ENCODE results near the gene FLOT1.
"Not testable (repeated sequence)": the region's sequence is repeated elsewhere in the genome, so short reads cannot be mapped to it uniquely, and the experiment has no call there.

FLOT1 gene

DNA sequence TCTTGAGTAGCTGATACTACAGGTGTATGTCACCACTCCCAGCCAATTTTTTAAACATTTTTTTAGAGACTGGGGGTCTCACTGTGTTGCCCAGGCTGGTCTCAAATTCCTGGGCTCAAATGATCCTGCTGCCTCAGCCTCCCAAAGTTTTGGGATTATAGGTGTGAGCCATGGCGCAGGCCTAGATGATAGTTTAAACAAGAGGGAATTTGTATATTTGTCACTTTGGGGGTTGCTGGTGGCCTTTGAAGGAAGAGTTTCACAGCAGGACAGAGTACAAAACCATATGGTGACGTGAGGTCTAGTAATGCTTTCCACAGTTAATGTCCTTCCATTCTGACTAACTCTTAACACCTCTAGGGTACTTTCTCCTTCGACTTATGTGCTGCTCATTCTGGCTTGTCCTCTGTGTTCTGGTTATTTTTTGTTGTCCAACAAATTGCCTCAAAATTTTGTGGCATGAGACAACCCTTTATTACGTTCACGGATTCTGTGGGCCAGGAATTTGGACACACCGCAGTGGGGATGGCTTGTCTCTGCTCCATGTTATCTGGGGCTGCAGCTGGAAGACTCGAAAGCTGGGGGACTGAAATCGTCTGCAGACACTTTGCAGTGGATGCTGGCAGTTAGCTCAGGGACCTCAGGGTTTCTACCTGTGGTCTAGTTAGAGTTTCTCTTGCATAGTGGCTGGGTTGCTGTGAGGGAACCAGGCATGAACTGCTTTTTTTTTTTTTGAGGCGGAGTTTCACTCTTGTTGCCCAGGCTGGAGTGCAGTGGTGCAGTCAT is 24.9 kb upstream of the FLOT1 start:
- no peak for DNase-seq (ENCODE audit: low read depth in 2 of 2, low spot score in 1 of 2)

DNA sequence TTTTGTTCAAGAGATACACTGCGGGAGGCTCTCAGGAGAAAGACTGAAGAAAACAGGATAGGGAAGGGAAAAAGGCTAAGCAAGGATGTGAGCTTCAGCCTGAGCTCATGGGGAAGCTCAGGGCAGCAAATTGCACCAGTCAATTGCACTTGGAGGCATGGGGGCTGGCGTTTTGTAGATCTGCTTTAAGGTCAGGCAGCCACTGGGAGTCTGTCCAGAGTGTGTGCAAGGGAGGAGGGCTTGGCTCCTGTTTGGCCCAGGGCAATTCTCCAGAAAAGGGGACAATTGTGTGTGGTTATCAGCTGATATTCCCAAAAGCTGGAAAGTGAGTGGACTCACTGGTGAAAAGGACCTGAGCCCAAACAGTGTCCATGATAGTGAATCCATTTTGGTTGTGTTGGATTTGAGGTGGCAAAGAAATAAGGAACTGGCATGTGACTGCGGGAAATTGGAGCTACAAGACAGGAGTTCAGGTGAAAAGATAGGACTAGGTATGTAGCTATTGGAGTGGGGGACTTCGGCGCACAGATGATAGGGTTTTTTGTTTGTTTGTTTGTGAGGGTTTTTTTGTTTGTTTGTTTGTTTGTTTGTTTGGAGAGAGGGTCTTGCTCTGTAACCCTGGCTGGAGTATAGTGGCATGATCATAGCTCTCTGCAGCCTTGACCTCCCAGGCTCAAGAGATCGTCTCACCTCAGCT is 24.1 kb upstream of the FLOT1 start:
- no peak for DNase-seq (ENCODE audit: low read depth in 2 of 2, low spot score in 1 of 2)

DNA sequence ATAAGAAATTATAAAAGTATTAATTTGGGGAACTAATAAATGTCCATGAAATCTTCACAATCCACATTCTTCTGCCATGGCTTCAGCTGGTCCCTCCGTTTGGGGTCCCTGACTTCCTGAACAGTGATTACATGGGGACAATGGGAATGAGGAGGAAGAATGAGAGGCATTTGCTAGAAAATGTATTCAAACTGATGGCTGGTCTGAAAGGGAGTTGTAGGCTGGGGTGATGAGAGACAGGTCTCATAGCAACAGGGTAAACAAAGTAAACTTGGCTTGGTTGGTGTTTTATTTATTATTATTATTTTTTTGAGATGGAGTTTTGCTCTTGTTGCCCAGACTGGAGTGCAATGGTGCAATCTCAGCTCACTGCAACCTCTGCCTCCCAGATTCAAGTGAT is 23.0 kb upstream of the FLOT1 start:
- not testable (repeated sequence) for DNase-seq (ENCODE audit: low read depth in 2 of 2, low spot score in 1 of 2)

DNA sequence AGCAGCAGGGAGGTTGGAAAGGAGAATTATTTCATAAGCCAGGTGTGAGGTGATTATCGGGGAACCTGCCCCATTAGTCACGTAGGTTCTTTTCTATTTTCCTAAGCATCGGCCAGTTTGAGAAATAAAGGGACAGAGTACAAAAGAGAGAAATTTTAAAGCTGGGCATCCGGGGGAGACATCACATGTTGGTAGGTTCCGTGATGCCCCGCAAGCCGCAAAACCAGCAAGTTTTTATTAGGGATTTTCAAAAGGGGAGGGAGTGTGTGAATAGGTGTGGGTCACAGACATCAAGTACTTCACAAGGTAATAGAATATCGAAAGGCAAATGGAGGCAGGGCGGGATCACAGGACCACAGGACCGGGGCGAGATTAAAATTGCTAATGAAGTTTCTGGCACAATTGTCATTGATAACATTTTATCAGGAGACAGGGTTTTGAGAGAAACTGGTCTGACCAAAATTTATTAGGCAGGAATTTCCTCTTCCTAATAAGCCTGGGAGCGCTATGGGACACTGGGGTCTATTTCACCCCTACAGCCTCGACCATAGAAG is 22.1 kb upstream of the FLOT1 start:
- DNase-seq (ENCODE audit: low read depth in 2 of 2, low spot score in 1 of 2) = not testable (repeated sequence)

DNA sequence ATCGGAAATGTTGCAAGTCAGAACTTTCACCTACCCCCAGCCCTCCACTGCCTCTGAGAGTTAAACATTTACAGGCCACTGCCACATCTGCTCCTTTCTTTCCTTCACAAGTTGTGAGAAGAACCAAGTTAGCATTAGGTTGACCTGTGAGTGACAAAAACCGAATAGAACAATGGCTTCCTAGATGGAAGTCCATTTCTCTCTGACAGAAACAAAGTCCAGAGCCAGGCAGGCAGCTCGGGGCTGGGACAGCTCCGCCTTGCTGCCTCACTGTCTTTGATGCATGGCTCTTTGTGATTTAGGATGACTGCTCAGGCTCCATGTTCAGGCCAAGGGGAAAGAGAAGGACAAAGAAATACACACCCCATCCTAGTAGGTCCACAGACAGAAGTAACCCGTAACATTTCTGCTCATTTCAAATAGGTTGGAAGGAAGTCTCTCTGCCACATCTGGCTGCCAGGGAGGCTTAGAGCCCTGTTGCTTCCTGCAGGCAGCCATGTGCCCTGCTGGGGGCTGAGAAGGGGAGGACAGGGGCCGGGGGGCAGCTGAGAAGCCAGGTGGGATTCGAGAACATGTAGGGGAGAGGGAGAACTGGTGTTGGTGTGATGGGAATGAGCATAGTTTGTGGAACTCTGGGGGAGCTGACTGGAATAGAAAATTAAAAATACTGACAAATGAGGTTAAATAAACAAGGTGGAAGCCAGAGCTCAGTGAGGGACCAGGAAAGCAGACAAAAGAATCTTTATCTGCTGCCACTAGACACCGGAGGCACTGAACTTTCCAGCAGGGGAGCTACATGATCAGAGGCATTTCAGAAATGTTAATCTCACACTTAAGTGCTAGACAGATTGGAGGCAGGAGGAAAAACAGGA is 21.4 kb upstream of the FLOT1 start:
- no peak for DNase-seq (ENCODE audit: low read depth in 2 of 2, low spot score in 1 of 2)

DNA sequence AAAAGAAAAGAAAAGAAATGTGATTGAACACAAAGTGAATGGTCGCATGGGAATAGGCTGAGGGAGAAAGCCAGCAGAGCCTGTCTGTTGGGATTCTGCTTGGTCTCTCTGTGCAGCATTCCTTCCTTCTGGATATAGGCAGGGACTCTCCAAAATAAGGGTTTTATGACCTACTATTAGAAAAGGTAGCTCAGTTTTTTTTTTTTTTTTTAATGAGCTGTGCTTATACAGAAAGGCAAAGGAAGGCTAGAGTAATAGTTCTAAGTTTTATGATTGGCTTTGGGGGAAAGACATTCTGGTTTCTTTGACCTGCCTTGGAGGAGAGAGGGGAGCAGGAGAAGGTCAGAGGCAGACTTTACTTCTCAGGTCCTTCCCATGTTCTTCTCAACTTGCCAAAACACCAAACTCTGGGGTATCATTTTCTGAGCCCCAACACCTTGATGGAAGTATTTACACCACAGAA is 20.7 kb upstream of the FLOT1 start:
- DNase-seq (ENCODE audit: low read depth in 2 of 2, low spot score in 1 of 2) = no peak

DNA sequence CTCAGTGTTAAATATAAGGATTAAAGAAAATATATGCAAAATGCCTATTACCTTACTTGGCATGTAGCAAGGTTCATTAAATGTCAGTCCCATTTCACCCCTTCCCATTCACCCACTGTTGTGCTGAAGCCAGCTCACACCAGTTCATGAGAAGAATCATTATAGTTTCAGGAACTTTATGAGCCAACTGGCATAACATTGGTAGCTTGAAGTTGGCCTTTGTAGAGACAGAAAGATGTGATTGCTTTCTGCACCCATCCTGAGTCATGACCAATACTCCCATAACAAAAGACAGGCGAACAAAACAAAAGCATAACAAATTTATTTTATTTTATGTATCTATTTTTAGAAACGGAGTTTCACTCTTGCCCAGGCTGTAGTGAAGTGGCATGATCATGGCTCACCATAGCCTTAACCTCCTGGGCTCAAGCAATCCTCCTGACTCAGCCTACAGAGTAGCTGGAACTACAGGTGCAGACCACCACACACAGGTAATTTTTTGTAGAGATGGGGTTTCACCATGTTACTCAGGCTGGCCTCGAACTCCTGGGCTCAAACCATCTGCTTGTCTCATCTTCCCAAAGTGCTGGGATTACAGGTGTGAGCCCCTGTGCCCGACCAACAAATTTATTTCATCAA is 19.4 kb upstream of the FLOT1 start:
- no peak for DNase-seq (ENCODE audit: low read depth in 2 of 2, low spot score in 1 of 2)

DNA sequence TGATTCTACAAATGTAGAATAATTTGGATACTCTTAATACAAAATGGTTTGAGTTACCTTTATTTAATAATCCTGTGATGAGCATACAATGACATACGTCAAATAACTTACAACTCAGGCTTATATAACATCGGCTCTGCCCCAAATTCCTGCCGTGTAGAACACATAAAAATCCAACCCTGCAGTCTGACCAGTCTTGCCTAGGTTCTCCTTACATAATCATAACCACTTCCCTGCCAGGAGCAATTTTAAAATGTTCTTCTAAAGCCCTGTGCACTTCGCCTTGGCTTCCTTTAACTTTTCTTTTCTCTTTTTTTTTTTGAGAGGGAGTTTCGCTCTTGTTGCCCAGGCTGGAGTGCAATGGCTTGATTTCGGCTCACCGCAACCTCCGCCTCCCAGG is 18.1 kb upstream of the FLOT1 start:
- DNase-seq (ENCODE audit: low read depth in 2 of 2, low spot score in 1 of 2) = no peak

DNA sequence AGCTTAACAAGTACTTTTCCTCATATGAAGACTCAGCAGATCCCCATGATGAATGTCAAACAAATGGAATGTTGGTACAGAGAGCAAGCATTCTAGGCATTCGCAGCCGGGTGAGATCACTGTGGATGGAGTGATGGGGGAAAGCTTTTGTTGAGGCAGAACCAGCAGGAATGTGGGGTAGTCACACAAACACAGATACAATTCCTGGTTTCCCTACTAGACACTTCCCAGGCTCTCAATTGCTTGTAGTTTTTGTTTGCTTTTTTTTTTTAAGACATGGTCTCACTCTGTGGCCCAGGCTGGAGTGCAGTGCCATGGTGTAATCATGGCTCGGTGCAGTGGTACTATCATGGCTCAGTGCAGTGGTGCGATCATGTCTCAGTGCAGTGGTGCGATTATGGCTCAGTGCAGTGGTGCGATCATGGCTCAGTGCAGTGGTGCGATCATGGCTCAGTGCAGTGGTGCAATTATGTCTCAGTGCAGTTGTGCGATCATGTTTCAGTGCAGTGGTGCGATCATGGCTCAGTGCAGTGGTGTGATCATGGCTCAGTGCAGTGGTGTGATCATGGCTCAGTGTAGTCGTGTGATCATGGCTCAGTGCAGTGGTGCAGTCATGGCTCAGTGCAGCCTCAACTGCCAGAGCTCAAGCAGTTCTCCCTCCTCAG is 17.2 kb upstream of the FLOT1 start:
- DNase-seq (ENCODE audit: low read depth in 2 of 2, low spot score in 1 of 2) = no peak

DNA sequence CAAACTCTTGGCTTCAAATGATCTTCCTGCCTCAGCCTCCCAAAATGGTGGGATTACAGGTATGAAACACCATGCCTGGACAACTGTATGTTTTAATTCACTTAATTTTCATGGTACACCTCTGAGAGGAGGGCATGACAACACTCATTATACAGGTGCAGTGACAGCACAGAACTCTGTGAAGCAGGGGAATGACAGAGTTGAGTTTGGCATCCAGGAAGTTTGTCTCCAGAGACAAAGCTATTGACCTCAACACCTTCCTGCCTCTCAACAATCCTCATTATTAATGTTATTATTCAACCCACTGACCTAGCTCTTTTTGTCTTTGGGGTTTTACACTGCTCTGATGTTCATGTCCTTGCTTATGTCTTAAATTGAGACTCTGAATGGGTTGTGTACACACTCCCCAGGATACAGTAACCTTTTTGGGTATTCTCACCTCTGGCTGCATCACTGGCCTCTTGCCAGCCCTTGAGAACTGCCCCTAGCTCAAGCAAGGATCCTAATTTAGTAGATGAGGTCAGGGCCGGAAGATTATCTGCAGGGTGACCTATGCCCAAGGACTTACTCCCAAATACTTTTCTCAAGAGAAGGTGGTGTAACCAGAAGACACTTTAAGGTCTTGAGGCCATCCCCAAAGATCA is 14.9 kb upstream of the FLOT1 start:
- no peak for DNase-seq (ENCODE audit: low read depth in 2 of 2, low spot score in 1 of 2)

DNA sequence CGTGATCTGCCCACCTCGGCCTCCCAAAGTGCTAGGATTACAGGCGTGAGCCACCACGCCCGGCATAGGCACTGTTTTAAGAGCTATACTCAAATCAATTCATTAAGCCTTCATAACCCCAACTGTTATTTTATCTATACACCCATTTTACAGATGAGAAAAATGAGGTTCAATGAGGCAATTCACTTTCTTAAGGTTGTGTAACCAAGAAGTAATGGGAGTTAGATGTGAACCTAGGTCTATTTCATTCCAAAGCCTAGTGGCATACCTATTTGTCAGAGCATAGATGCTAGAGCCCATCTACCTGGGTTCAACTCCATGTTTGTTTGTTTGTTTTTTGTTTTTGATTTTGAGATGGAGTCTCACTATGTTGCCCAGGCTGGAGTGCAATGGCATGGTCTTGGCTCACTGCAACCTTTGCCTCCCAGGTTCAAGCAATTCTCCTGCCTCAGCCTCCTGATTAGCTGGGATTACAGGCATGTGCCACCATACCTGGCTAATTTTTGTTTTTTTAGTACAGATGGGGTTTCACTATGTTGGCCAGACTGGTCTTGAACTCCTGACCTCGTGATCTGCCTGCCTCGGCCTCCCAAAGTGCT is 14.0 kb upstream of the FLOT1 start:
- not testable (repeated sequence) for DNase-seq (ENCODE audit: low read depth in 2 of 2, low spot score in 1 of 2)

DNA sequence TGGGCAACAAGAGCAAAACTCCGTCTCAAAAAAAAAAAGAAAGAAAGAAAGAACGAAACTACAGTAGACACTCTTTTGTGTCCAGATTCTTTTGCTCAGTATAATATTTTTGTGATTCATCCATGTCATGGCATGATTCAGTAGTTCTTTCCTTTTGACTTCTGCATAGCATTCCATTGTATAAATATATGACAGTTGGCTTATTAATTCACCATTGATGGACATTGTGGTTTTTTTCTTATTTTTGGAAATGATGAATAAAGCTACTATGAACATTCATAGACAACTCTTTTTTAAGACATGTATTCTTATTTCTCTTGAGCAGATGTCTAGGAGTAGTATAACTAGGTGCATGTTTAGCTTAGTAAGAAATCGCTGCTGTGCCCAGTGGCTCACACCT is 12.1 kb upstream of the FLOT1 start:
- no peak for DNase-seq (ENCODE audit: low read depth in 2 of 2, low spot score in 1 of 2)

DNA sequence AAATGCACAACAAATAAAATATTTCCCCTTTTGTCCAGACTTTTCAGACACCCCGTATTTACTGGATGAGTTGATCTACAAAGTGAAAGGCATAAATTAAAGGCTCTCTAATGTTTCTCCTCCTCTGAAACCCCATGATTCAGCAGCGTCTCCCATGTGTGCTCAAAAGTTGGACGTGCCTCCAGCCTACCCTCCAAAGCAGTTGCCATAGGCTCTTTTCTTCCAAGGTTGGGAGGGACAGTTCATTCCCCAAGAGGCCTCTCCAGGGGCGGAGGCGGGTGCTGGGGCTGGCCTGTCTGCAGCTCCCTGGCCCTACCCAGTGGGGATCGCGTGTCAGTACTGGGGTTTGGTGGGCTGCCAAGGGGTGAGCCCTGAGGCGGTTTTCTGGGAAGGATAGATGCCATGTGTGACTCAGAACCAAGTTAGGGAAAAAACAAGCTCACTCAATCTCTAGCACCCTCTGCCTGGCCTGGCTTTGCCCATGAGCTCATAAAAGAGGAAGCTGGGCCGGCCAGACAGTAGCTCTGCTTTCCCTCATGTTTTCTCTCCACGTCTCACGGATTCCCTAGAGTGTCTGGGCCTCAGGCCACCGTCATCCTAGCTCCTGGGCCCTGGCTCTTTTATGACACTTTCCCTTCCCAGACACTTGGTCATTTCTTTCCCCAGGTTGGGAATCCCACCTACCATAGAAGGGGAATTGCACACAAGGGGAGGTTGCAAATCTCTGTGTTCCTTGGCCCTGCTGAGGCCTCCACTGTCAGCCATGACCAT is 9.9 kb upstream of the FLOT1 start:
- no peak for DNase-seq (ENCODE audit: low read depth in 2 of 2, low spot score in 1 of 2)

DNA sequence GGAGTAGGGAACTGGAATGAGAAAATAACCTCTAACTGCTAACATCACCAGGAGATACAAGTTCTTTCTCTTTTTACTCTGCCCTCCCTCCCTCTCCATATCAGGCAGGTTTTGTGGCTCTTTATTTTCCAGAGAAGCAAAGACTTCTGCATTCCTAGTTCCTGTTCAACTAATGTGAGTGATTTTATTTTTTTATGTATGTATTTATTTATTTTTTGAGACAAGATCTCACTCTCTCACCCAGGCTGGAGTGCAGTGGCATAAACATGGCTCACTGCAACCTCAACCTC is 7.8 kb upstream of the FLOT1 start:
- no peak for DNase-seq (ENCODE audit: low read depth in 2 of 2, low spot score in 1 of 2)

DNA sequence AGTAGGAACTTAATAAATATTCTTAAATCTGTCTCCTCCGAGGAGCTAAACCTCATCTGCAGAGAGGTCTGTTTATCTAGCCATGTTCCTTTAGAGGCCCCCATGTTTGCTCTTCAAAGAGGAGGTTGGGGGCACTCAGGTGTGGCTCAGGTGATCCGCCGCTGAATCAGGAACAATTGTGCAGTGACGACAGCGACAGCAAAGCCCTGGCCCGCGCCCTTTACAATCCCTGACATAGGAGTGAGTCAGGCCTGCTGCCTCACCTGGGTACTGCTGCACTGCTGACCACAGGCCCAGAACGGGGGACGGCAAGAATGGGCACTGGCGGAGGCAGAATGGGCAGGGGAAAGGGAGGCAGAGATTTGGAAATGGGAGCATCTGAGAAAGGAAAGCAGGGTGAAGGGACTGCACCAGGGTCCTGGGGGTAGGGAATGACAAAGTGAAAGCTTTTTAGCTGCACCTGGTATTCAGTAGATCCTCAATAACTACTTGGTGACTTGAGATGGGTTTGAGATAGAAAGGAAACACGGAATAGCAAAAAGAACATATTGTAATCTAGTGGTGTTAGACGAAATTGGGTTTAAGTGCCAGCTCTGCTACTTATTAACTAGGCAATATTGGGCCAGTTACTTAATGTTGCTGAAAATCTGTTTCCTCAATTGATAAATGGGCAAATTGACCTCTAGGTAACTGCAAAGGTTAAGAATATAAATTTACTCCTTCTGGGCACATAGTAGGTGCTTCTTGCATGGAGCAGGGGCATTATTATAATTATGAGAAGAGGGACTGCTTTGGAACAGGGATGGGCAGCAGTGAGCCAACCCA is 7.3 kb upstream of the FLOT1 start:
- DNase-seq (ENCODE audit: low read depth in 2 of 2, low spot score in 1 of 2) = no peak

DNA sequence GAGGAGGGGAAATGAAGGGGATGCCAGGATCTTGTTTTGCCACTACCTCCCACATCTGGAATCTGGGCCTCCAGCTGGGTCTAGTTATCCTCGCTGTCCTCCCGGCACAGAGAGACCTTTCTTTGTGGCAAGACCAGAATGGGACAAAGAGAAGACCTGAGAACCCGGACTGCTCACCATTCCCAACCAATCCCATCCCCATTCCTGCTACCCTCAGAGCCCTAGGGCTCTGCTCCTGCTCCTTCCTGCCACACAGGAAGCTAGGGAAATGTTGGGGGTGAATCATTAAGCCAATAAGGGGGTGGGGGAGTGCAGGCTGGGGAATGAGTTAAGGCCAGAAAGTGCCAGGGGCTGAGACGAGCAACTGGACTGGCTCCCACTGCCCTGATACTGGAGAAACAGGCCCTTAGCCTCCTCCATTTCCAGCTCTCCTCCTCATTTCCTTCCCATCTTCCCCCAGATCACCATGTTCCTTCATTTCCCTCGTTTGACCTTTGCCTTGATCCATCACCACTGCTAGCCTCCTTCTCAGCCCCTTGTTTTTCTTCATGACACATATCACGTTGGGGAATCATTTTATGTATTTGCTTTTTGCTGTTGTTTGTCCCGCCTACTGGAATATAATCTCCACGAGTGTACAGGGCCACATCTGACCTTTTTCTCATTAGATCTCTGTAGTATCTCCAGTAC is 6.5 kb upstream of the FLOT1 start:
- DNase-seq (ENCODE audit: low read depth in 2 of 2, low spot score in 1 of 2) = no peak
